ENCODE results near the gene MYL9. TPM values are rescaled to one million over a fixed set of nuclear protein-coding genes. Genes with fewer than 3 reads are reported as not detected.

Gene MYL9
- 100 to 1,000 TPM in 2 of 4 donors, 10 to 100 TPM in 2; 56.8 to 175 (median 111) TPM for total RNA-seq

DNA sequence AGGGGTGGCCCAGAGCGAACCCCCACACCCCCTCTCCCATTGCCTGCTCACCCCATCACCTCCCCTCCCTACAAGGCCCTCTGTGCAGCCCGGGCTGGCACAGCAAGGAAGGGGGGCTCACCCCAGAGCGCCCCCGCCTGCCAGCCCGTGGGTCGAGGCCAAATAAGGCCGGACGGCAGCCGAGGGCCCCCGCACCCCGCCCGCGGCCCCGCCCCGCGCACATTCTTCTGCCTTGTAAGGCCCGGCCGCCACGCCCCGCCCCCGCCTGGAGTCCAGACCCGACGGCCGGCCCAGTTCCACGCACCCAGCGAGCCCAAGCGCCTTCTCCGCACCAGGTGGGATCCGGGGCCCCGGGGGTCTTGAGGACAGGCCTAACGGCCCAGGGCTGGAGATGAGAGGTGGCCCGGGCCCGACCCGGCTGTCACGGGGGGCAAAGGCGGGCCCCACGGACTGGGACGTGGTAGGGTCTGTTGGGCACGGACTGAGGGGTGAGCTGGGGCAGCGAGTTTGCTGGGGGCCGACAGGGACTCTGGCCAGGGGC lies at the start of gene MYL9:
Gene MYL9 (plus strand): TSS at position 293 of the 541 bp plus-strand sequence. CDS start 3,366 bp downstream, outside the sequence.
- TF ChIP-seq, protein P1, sequence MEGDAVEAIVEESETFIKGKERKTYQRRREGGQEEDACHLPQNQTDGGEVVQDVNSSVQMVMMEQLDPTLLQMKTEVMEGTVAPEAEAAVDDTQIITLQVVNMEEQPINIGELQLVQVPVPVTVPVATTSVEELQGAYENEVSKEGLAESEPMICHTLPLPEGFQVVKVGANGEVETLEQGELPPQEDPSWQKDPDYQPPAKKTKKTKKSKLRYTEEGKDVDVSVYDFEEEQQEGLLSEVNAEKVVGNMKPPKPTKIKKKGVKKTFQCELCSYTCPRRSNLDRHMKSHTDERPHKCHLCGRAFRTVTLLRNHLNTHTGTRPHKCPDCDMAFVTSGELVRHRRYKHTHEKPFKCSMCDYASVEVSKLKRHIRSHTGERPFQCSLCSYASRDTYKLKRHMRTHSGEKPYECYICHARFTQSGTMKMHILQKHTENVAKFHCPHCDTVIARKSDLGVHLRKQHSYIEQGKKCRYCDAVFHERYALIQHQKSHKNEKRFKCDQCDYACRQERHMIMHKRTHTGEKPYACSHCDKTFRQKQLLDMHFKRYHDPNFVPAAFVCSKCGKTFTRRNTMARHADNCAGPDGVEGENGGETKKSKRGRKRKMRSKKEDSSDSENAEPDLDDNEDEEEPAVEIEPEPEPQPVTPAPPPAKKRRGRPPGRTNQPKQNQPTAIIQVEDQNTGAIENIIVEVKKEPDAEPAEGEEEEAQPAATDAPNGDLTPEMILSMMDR (IDR thresholded peaks at IDR 0.05; ENCODE audit: low read depth): no peak

DNA sequence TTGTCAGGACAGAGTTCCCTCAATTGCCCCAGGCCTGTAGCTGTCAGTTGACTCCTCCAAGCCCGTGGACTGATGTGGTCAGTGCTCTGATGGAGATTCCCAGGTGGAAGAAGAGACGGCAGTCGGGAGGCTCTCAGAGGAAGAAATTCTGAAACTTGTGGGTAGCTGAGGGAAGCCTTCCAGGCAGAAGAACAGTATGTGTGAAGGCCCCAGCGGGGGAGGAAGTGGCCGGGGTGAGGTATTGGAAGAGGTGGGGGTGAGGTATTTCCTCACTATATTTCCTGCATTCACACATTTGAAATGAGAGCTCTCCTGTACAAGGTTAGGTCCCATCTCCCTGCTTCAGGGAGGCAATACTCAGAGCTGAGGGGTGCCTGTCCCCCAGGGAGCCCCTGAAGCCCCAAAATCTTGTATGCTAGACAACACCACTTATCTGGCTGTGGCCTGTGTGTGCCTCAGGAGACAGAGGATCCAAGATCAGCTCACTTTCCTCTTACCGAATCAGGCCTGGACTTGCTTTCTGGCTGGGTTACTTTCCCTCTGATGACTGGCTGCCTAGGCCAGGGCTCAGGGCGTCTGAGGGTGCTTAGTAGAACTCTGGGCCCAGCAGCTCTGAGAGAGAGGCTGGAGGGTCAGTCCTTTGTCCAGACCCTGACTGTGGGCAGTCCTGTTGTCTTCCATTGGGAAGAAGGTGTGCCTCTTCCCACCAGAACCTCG lies 49.3 kb upstream of the MYL9 start:
- TF ChIP-seq, protein P1 (IDR thresholded peaks at IDR 0.05; ENCODE audit: low read depth): no peak

DNA sequence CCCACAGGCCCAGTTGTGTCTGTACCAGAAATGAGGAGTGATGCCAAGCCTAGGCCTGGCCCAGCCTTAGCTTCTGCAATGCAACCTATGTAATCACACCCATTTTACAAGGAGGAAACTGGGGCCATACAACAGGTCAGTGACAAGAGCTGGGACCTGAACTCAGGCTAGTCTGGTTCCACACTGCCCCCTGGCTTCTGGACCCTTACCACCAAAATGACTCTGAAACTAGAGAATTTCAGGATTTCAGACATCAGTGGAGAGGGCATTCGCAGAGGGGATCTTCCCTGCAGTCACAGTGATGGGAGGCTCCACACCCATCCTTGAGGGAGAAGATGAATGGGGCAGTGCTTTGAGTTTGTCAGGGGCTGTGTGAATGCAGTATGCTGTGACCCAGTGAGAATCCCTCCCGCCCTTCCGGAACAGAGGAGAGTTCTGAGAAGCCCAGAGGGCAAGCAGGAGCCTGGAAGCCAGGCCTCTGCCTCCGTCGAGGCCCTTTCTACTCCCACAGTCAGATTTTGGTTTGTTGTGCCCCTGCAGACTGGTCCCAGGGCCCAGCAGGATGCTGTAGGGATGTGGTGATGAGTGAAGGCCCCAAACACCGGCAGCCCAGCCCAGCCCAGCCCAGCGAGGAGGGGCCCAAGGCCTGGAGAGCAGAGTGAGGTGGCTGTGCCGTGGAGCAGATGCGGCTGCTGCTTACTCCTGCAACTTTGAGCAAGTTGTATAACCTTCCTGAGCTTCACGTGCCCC lies 48.1 kb upstream of the MYL9 start:
- TF ChIP-seq, protein P1 (IDR thresholded peaks at IDR 0.05; ENCODE audit: low read depth): no peak

DNA sequence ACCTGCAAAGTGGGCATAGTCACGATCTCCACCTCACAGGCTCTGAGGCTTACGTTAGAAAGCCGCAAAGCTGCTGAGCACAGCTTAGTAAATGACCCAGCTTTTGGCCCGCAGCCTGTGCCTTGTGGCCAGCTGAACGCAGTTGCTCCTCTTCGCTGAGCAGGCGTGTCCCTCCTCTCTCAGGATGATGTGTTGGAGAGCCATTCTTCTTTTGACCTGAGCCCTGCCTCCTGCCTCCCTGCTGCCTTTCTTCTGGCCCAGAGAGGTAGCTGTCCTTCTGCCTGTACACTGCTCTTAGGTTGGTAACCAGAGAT lies 47.6 kb upstream of the MYL9 start:
- TF ChIP-seq, protein P1 (IDR thresholded peaks at IDR 0.05; ENCODE audit: low read depth): no peak

DNA sequence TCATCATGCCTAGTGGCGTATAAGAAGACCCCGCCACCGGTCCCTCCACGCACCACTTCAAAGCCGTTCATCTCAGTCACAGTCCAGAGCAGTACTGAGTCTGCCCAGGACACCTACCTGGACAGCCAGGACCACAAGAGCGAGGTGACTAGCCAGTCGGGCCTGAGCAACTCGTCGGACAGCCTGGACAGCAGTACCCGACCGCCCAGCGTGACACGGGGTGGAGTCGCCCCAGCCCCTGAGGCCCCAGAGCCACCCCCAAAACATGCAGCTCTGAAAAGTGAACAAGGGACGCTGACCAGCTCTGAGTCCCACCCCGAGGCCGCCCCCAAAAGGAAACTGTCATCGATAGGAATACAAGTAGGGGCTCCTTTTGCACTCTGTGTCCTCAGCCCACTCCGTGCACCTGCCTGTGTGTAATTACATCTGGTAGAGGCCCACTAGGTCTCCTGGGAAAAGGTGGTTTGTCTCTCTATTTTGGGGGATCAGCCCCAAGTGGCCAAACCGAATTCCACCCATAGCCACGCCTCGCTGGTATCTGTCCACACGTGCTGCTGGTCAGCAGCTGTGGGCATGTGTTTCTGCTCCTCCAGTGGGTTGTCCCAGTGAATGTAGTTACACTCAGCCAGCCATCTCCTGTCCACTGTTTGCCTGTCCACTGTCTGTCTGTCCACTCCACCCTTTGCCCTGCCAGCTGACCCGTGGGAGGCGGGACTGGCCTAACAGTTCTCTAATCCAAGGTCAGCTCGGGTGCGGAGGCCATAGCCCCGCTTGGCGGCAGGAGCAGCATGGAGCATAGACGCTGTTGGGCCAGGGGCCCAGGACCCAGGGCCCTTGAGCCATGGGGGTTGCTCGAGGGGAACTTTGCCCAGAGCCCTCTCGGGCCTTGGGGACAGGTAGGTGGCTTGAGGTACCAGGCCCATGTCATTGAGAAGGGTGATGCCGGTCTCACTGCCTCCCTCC lies 44.3 kb upstream of the MYL9 start:
- TF ChIP-seq, protein P1 (IDR thresholded peaks at IDR 0.05; ENCODE audit: low read depth): no peak

DNA sequence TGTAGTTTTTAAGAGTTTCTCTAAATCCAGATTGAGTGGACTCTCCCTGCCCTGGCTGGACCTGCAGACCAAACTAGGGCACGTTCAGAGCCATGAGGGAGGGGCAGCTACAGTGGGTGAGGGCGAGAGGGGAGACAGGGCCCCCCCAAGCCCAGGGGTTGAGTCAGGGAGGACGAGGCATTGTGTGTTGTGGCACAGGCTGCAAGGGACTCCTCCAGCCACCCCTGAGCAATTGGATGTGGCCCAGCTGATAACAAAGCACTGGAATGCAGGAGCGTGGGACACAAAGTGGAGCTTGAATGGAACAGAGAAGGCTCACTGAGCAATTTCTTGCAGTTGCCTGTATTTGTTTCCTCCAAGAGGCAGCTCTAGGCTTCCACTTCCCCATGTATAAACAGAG lies 43.5 kb upstream of the MYL9 start:
- TF ChIP-seq, protein P1 (IDR thresholded peaks at IDR 0.05; ENCODE audit: low read depth): no peak

All from subcutaneous adipose tissue (tissue), 4 donors.